Kasumi-1 (cell line): ENCODE measurements around the gene FAM120B.

Experiments used
- DNase-seq, 2 experiments: peaks; one replicate each; lab custom pipeline; 2025; lab: John Stamatoyannopoulos, UW

FAM120B gene

GRCh38 chr6:170444811-170445211 is 138.3 kb downstream of the FAM120B start:
- no peak for DNase-seq

GRCh38 chr6:170445487-170445886 is 138.9 kb downstream of the FAM120B start:
- no peak for DNase-seq

- no peak for DNase-seq
These were observed 139.4 kb downstream of the FAM120B start for GRCh38 chr6:170445971-170446370.

- DNase-seq = no peak
These were observed 140.4 kb downstream of the FAM120B start for GRCh38 chr6:170446841-170447560.

GRCh38 chr6:170447561-170447930 is 141.0 kb downstream of the FAM120B start:
- no peak for DNase-seq

- no peak for DNase-seq
These were observed 141.8 kb downstream of the FAM120B start for GRCh38 chr6:170448317-170448716.

- no peak for DNase-seq
These were observed 142.4 kb downstream of the FAM120B start for GRCh38 chr6:170448751-170449630.

- no peak for DNase-seq
These were observed 143.5 kb downstream of the FAM120B start for GRCh38 chr6:170449835-170450753.

GRCh38 chr6:170450916-170451761 is 144.6 kb downstream of the FAM120B start:
- DNase-seq = no peak

- no peak for DNase-seq
These were observed 145.4 kb downstream of the FAM120B start for GRCh38 chr6:170451762-170452651.

- no peak for DNase-seq
These were observed 146.4 kb downstream of the FAM120B start for GRCh38 chr6:170452767-170453545.

- DNase-seq = no peak
These were observed 147.3 kb downstream of the FAM120B start for GRCh38 chr6:170453586-170454511.

GRCh38 chr6:170454512-170455285 is 148.1 kb downstream of the FAM120B start:
- no peak for DNase-seq

GRCh38 chr6:170455335-170455979 is 148.9 kb downstream of the FAM120B start:
- DNase-seq = no peak

- DNase-seq = no peak
These were observed 149.8 kb downstream of the FAM120B start for GRCh38 chr6:170456334-170456733.
